ENCODE measurements around the gene A1BG. TPM values are rescaled to one million over a fixed set of nuclear protein-coding genes. Genes with fewer than 3 reads are reported as not detected.

Gene A1BG
- total RNA-seq: 10 to 100 TPM; 45.5 to 52.6 TPM

GRCh38 chr19:58352760-58353671 is at the start of gene A1BG:
TSS of gene A1BG (minus strand) at chr19:58353492. CDS start at chr19:58353437, 55 bp downstream.
- no peak within 1 kb of the TSS for H3K4me3 ChIP-seq
- H3K27me3 ChIP-seq: no peaks in the 10 kb centered on the region
- no peaks in the 10 kb centered on the region for H3K9me3 ChIP-seq
- H3K4me1 ChIP-seq: peaks cover 0 to 33% of the 10 kb centered on the region in 2 donors
- DNase-seq (ENCODE audit: low spot score): no peak
- no peak within 1 kb of the TSS for H3K27ac ChIP-seq
- TF ChIP-seq CTCF (IDR thresholded peaks at IDR 0.05): no peak
- H3K36me3 ChIP-seq: no peaks in the 10 kb centered on the region

GRCh38 chr19:58401840-58402421 is 48.6 kb upstream of the A1BG start:
- H3K27me3 ChIP-seq: peaks cover 1 to 2% of the 10 kb centered on the region in 2 donors
- peak overlapping the region in 1 of 2 donors; percentile 69 for H3K27ac ChIP-seq
- peaks cover 0 to 20% of the 10 kb centered on the region in 2 donors for H3K4me1 ChIP-seq
- no peak for DNase-seq (ENCODE audit: low spot score)
- TF ChIP-seq CTCF (IDR thresholded peaks at IDR 0.05): no peak
- H3K4me3 ChIP-seq: peak overlapping the region; percentile 41 to 65
- H3K9me3 ChIP-seq: no peaks in the 10 kb centered on the region
- no peaks in the 10 kb centered on the region for H3K36me3 ChIP-seq

GRCh38 chr19:58400916-58401839 is 47.9 kb upstream of the A1BG start:
- peak in 1 of 2 donors; percentile 28 for TF ChIP-seq CTCF (IDR thresholded peaks at IDR 0.05)
- Histone ChIP-seq H3K27me3 (peaks cover 6% of the 10 kb centered on the region in 2 donors), H3K9me3 (no peaks in the 10 kb centered on the region), H3K27ac (peak overlapping the region; percentile 60 to 69), H3K36me3 (no peaks in the 10 kb centered on the region), H3K4me3 (peak overlapping the region; percentile 41 to 65), H3K4me1 (peaks cover 0 to 20% of the 10 kb centered on the region in 2 donors)
- DNase-seq (ENCODE audit: low spot score): peak; percentile 99

GRCh38 chr19:58400316-58400915 is 47.1 kb upstream of the A1BG start:
- peaks cover 6 to 12% of the 10 kb centered on the region in 2 donors for H3K27me3 ChIP-seq
- H3K36me3 ChIP-seq: no peaks in the 10 kb centered on the region
- H3K4me3 ChIP-seq: peak overlapping the region; percentile 41 to 65
- H3K4me1 ChIP-seq: peaks cover 0 to 27% of the 10 kb centered on the region in 2 donors
- no peak overlapping the region for H3K27ac ChIP-seq
- no peak for TF ChIP-seq CTCF (IDR thresholded peaks at IDR 0.05)
- H3K9me3 ChIP-seq: no peaks in the 10 kb centered on the region
- no peak for DNase-seq (ENCODE audit: low spot score)

- Histone ChIP-seq H3K4me3 (no peak overlapping the region), H3K4me1 (peaks cover 0 to 27% of the 10 kb centered on the region in 2 donors), H3K9me3 (no peaks in the 10 kb centered on the region), H3K27me3 (peaks cover 6 to 12% of the 10 kb centered on the region in 2 donors), H3K27ac (no peak overlapping the region), H3K36me3 (peaks cover 3% of the 10 kb centered on the region)
- no peak for DNase-seq (ENCODE audit: low spot score)
- no peak for TF ChIP-seq CTCF (IDR thresholded peaks at IDR 0.05)
These were observed 46.6 kb upstream of the A1BG start for GRCh38 chr19:58399903-58400302.

Data from right atrium auricular region (tissue), 2 donors.